SK-N-SH treated with all-trans-retinoic acid at 6 μM for 48 hours (cell line): ENCODE results near the gene PNPLA7.

Experiments used
- ATAC-seq: fragments of 200-7000 bp; cut with Tn5 transposase; 3 replicates; pipeline ENCODE4 v1.9.1; 2020; ENCODE audit warnings: mild to moderate bottlenecking, moderate library complexity
- BACH2 ChIP-seq: fragments of 250-450 bp; sonication (Bioruptor Pico); IDR thresholded peaks from 2 replicates; pipeline ENCODE4 v1.9.0; 2021; ENCODE audit warnings: mild to moderate bottlenecking, borderline replicate concordance
- CSRNP3 ChIP-seq: fragments of 250-450 bp; sonication (Bioruptor Pico); IDR thresholded peaks from 2 replicates; pipeline ENCODE4 v1.5.1; 2021; ENCODE audit warnings: mild to moderate bottlenecking, moderate library complexity
- GLIS3 ChIP-seq: fragments of 250-450 bp; sonication (Bioruptor Pico); IDR thresholded peaks from 2 replicates; pipeline ENCODE4 v1.5.0; 2020; ENCODE audit warnings: mild to moderate bottlenecking, moderate library complexity
- ISL1 ChIP-seq: fragments of 250-450 bp; sonication (Bioruptor Pico); IDR thresholded peaks from 2 replicates; pipeline ENCODE4 v2.1.2; 2022; ENCODE audit warnings: mild to moderate bottlenecking, moderate library complexity
- OSR1 ChIP-seq: fragments of 250-450 bp; sonication (Bioruptor Pico); IDR thresholded peaks from 2 replicates; pipeline ENCODE4 v1.8.0; 2022; ENCODE audit warnings: moderate library complexity, mild to moderate bottlenecking, inconsistent platforms
- PATZ1 ChIP-seq: fragments of 250-450 bp; sonication (Bioruptor Pico); IDR thresholded peaks from 2 replicates; pipeline ENCODE4 v1.8.0; 2020; ENCODE audit warnings: mild to moderate bottlenecking, moderate library complexity, borderline replicate concordance
- PPARA ChIP-seq: fragments of 250-450 bp; sonication (Bioruptor Pico); IDR thresholded peaks from 2 replicates; pipeline ENCODE4 v1.5.0; 2020; ENCODE audit warnings: mild to moderate bottlenecking, borderline replicate concordance
- RARB ChIP-seq: fragments of 250-450 bp; sonication (Bioruptor Pico); IDR thresholded peaks from 2 replicates; pipeline ENCODE4 v1.8.0; 2021; ENCODE audit warnings: mild to moderate bottlenecking, moderate library complexity
- SNAI2 ChIP-seq: fragments of 250-450 bp; sonication (Bioruptor Pico); IDR thresholded peaks from 2 replicates; pipeline ENCODE4 v1.5.0; 2020; ENCODE audit warnings: mild to moderate bottlenecking, moderate library complexity
- TCF4 ChIP-seq: fragments of 250-450 bp; sonication (Bioruptor Pico); IDR thresholded peaks from 2 replicates; pipeline ENCODE4 v1.8.0; 2021; ENCODE audit warnings: mild to moderate bottlenecking, moderate library complexity, borderline replicate concordance
- TOX ChIP-seq: fragments of 250-450 bp; sonication (Bioruptor Pico); IDR thresholded peaks from 2 replicates; pipeline ENCODE4 v1.8.0; 2021; ENCODE audit warnings: mild to moderate bottlenecking, moderate library complexity, borderline replicate concordance
- ZC3H10 ChIP-seq: fragments of 250-450 bp; sonication (Bioruptor Pico); IDR thresholded peaks from 2 replicates; pipeline ENCODE4 v1.5.1; 2021; ENCODE audit warnings: mild to moderate bottlenecking, moderate library complexity
- ZFP3 ChIP-seq: fragments of 250-450 bp; sonication (Bioruptor Pico); IDR thresholded peaks from 2 replicates; pipeline ENCODE4 v1.5.0; 2020; ENCODE audit warnings: mild to moderate bottlenecking, moderate library complexity
- ZFP30 ChIP-seq: fragments of 450-650 bp; formaldehyde crosslinking; IDR thresholded peaks from 2 replicates; pipeline ENCODE4 v1.5.0; 2022; ENCODE audit warnings: mild to moderate bottlenecking, moderate library complexity
- ZNF565 ChIP-seq: fragments of 450-650 bp; formaldehyde crosslinking; conservative IDR thresholded peaks from 2 replicates; pipeline ENCODE4 v1.5.0; 2020; ENCODE audit warnings: low read depth, mild to moderate bottlenecking, moderate library complexity
- ZNF70 ChIP-seq: fragments of 450-650 bp; formaldehyde crosslinking; IDR thresholded peaks from 2 replicates; pipeline ENCODE4 v1.5.0; 2020; ENCODE audit warnings: mild to moderate bottlenecking, moderate library complexity
- ZNF8 ChIP-seq: fragments of 450-650 bp; formaldehyde crosslinking; IDR thresholded peaks from 2 replicates; pipeline ENCODE4 v1.5.0; 2020; ENCODE audit warnings: mild to moderate bottlenecking, moderate library complexity
- TF ChIP-seq, protein P1 (sequence below): fragments of 250-450 bp; sonication (Bioruptor Pico); IDR thresholded peaks from 2 replicates; pipeline ENCODE4 v1.5.0; 2020; ENCODE audit warnings: mild to moderate bottlenecking, moderate library complexity
- TF ChIP-seq, protein P2 (sequence below): fragments of 250-450 bp; sonication (Bioruptor Pico); IDR thresholded peaks from 2 replicates; pipeline ENCODE4 v1.8.0; 2021; ENCODE audit warnings: low read depth, mild to moderate bottlenecking, moderate library complexity, borderline replicate concordance
- TF ChIP-seq, protein P3 (sequence below): fragments of 250-450 bp; sonication (Bioruptor Pico); IDR thresholded peaks from 2 replicates; pipeline ENCODE4 v1.5.1; 2020; ENCODE audit warnings: low read depth, mild to moderate bottlenecking, moderate library complexity

Gene PNPLA7

DNA sequence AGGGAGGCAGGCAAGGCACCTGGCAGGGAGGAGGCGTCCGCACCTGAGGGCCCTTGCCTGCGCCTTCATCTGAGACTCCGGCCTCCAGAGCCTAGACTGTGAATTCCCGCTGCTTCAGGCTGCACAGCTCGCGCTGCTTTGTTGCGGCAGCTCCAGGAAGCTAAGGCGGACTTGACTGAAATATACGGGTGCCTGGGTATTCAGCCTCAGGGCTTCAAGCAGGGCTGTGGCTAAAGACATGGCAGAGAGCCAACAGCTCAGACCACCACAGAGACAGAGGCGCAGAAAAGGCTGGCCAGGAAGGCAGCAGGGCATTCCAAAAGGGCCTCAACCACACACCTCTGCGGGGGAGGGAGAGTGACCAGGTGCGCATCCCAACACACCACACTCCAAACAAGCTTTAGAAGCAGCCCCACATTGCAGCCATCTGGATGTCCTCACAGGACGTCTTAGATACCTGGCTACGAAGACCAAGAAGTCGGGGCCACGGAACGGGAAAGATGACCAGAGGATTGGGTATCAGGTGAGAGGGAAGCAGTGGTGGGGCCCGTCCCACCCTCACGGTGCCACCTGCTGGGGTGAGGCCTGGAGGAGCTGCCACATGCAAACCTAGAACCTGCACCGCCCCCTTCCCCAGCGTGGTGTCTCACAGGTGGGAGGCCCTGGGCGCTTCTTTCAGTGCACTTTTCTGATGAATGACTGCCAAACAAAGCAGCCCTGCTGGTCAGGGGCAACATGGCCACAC, 30.2 kb upstream of the PNPLA7 start:
- no peak for ATAC-seq
- TF ChIP-seq, protein P1, sequence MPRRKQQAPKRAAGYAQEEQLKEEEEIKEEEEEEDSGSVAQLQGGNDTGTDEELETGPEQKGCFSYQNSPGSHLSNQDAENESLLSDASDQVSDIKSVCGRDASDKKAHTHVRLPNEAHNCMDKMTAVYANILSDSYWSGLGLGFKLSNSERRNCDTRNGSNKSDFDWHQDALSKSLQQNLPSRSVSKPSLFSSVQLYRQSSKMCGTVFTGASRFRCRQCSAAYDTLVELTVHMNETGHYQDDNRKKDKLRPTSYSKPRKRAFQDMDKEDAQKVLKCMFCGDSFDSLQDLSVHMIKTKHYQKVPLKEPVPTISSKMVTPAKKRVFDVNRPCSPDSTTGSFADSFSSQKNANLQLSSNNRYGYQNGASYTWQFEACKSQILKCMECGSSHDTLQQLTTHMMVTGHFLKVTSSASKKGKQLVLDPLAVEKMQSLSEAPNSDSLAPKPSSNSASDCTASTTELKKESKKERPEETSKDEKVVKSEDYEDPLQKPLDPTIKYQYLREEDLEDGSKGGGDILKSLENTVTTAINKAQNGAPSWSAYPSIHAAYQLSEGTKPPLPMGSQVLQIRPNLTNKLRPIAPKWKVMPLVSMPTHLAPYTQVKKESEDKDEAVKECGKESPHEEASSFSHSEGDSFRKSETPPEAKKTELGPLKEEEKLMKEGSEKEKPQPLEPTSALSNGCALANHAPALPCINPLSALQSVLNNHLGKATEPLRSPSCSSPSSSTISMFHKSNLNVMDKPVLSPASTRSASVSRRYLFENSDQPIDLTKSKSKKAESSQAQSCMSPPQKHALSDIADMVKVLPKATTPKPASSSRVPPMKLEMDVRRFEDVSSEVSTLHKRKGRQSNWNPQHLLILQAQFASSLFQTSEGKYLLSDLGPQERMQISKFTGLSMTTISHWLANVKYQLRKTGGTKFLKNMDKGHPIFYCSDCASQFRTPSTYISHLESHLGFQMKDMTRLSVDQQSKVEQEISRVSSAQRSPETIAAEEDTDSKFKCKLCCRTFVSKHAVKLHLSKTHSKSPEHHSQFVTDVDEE (CRISPR knock-in tag) = no peak
- no peak for TF ChIP-seq ISL1 (CRISPR knock-in tag)
- no peak for TF ChIP-seq CSRNP3 (CRISPR knock-in tag)
- TF ChIP-seq ZNF8 (CRISPR knock-in tag) = no peak
- TF ChIP-seq PPARA = no peak
- TF ChIP-seq RARB (CRISPR knock-in tag) = no peak
- TF ChIP-seq GLIS3 (CRISPR knock-in tag) = no peak

GRCh38 chr9:137579259-137579604, 29.0 kb upstream of the PNPLA7 start:
- ATAC-seq = no peak
- TF ChIP-seq ZNF8 (CRISPR knock-in tag) = no peak
- no peak for TF ChIP-seq OSR1
- no peak for TF ChIP-seq BACH2 (CRISPR knock-in tag)
- TF ChIP-seq, protein P1 (CRISPR knock-in tag) = no peak
- TF ChIP-seq SNAI2 = no peak
- TF ChIP-seq GLIS3 (CRISPR knock-in tag) = no peak
- TF ChIP-seq CSRNP3 (CRISPR knock-in tag) = no peak
- TF ChIP-seq ZFP3 (CRISPR knock-in tag) = no peak
- TF ChIP-seq PATZ1 (CRISPR knock-in tag) = no peak
- TF ChIP-seq TCF4 (CRISPR knock-in tag) = no peak
- no peak for TF ChIP-seq ISL1 (CRISPR knock-in tag)
- no peak for TF ChIP-seq ZFP30 (CRISPR knock-in tag)
- TF ChIP-seq ZNF565 = no peak
- no peak for TF ChIP-seq TOX
- TF ChIP-seq ZC3H10 (CRISPR knock-in tag) = no peak
- TF ChIP-seq ZNF70 (CRISPR knock-in tag) = no peak
- TF ChIP-seq, protein P2, sequence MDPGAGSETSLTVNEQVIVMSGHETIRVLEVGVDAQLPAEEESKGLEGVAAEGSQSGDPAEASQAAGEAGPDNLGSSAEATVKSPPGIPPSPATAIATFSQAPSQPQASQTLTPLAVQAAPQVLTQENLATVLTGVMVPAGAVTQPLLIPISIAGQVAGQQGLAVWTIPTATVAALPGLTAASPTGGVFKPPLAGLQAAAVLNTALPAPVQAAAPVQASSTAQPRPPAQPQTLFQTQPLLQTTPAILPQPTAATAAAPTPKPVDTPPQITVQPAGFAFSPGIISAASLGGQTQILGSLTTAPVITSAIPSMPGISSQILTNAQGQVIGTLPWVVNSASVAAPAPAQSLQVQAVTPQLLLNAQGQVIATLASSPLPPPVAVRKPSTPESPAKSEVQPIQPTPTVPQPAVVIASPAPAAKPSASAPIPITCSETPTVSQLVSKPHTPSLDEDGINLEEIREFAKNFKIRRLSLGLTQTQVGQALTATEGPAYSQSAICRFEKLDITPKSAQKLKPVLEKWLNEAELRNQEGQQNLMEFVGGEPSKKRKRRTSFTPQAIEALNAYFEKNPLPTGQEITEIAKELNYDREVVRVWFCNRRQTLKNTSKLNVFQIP = no peak
- no peak for TF ChIP-seq RARB (CRISPR knock-in tag)
- TF ChIP-seq, protein P3, sequence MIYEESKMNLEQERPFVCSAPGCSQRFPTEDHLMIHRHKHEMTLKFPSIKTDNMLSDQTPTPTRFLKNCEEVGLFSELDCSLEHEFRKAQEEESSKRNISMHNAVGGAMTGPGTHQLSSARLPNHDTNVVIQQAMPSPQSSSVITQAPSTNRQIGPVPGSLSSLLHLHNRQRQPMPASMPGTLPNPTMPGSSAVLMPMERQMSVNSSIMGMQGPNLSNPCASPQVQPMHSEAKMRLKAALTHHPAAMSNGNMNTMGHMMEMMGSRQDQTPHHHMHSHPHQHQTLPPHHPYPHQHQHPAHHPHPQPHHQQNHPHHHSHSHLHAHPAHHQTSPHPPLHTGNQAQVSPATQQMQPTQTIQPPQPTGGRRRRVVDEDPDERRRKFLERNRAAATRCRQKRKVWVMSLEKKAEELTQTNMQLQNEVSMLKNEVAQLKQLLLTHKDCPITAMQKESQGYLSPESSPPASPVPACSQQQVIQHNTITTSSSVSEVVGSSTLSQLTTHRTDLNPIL (CRISPR knock-in tag) = no peak
